Lung microvascular endothelial cell (primary cell): ENCODE measurements around the gene SPNS2. TPM values are rescaled to one million over a fixed set of nuclear protein-coding genes. Genes with fewer than 3 reads are reported as not detected.

Source experiments
- DNase-seq, 2 donors: peaks; one replicate each; pipeline versions ENCODE4 v3.0.0 to v3.0.0-alpha.2; 2010; ENCODE audit warnings: low read depth in 2 of 2
- total RNA-seq: library from RNA; depleted of rRNA; stranded (reverse); fragments of >200 nt; gene quantifications from 2 replicates; pipeline ENCODE4 v1.2.1, GENCODE V29; 2014

Gene SPNS2
- total RNA-seq, 1 donor from 2014 or later: 71.4 TPM

DNA sequence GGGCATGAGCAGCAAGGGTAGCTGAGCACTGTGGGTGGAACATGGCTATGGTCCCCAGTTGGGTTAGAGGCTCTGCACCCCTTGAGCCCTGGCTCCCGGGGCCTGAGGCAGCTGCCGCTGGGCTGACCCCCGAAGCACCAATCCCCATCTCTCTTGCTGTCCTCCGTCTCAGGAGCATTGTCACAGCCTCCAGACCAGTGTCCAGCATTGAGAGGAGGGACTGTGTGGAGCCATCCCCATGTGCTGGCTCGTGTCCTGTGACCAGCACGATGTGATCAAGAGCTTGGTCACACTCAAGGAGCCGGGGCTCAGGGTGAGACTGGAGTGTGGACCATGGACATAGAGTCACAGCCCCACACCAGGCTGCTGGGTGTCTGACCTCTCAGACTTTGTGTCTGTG, 88.5 kb downstream of the SPNS2 start:
- no peak for DNase-seq

DNA sequence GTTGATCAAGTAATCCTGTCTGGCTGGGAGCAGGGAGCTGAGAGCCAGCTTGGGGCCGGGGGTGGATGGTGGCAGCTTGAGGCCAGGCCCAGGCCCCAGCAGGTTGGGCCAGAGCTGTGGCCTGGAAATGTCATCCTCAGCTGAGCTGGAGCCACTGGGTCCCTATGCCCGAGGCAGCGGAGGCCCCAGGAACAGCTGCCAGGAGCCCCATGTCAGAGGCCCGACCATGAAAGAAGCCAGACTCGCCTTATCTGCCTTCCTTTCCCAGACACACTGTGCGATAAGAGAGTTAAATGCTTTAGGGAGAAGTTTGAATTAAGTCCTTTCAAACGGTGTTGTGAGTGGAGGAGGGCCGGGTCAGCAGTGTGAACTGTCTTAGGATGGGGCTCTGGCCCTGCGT, 89.1 kb downstream of the SPNS2 start:
- no peak for DNase-seq

DNA sequence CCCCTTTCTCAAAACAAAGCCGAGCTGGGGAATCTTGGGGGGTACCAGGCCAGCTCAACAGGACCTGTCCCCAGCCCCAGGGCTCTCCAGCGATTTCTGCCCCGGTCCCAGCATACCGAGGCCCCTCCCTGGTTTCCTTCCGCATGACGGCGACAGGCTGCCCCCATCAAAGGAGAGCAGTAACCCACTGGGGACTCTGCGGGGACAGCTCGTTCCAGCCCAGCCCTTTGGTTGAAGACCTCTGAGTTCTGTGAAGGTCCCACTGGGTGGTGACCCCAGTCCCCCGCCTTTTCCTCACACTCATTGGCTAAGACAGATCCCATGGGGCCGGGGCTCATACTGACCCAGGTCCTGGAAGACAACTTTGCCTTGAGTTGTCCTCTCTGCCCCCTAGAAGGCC, 89.7 kb downstream of the SPNS2 start:
- DNase-seq: no peak

Other genes starting within 250 kb of the SPNS2 start
- gene ANKFY1, start 234.9 kb upstream of the SPNS2 start, total RNA-seq: 19.0 and 22.4 TPM in 2 replicates
- 27.5 and 32.9 TPM in 2 replicates for gene UBE2G1, start 132.2 kb upstream of the SPNS2 start, total RNA-seq
- gene SPNS3, start 64.9 kb upstream of the SPNS2 start, total RNA-seq: 0.22 and 0.40 TPM in 2 replicates
- gene MYBBP1A, start 56.5 kb downstream of the SPNS2 start, total RNA-seq: 24.2 and 31.7 TPM in 2 replicates
- gene GGT6, start 61.7 kb downstream of the SPNS2 start, total RNA-seq: not detected in 2 replicates
- gene SMTNL2, start 85.6 kb downstream of the SPNS2 start, total RNA-seq: not detected in 2 replicates
- not detected in 2 replicates for gene ALOX15, start 142.8 kb downstream of the SPNS2 start, total RNA-seq
- 7.6 and 9.1 TPM in 2 replicates for gene PELP1, start 205.3 kb downstream of the SPNS2 start, total RNA-seq
- gene ARRB2, start 211.8 kb downstream of the SPNS2 start, total RNA-seq: 4.2 and 4.8 TPM in 2 replicates
- gene MED11, start 232.5 kb downstream of the SPNS2 start, total RNA-seq: 9.2 and 11.1 TPM in 2 replicates
- gene ZMYND15, start 241.0 kb downstream of the SPNS2 start, total RNA-seq: under 0.01 TPM in 1 of 2 replicates, not detected in the other
- 1.1 and 1.6 TPM in 2 replicates for gene CXCL16, start 241.0 kb downstream of the SPNS2 start, total RNA-seq